RKO (cell line): Measurements from ENCODE around the gene MAD1L1.

ENCODE experiments used
- DNase-seq: peaks from one replicate; pipeline ENCODE4 v3.0.0-alpha.2; 2016; ENCODE audit warnings: low spot score

The MAD1L1 gene

GRCh38 chr7:2140216-2141020, 92.3 kb downstream of the MAD1L1 start:
- no peak for DNase-seq

GRCh38 chr7:2139004-2139699, 93.6 kb downstream of the MAD1L1 start:
- no peak for DNase-seq

- DNase-seq = no peak
Measured at GRCh38 chr7:2138146-2138765, 94.5 kb downstream of the MAD1L1 start.

GRCh38 chr7:2134740-2135139, 98.0 kb downstream of the MAD1L1 start:
- no peak for DNase-seq

- DNase-seq = no peak
Measured at GRCh38 chr7:2132243-2132642, 100.5 kb downstream of the MAD1L1 start.

- no peak for DNase-seq
Measured at GRCh38 chr7:2131800-2132199, 100.9 kb downstream of the MAD1L1 start.

- DNase-seq = no peak
Measured at GRCh38 chr7:2131341-2131740, 101.4 kb downstream of the MAD1L1 start.

- no peak for DNase-seq
Measured at GRCh38 chr7:2130096-2130375, 102.7 kb downstream of the MAD1L1 start.

GRCh38 chr7:2129323-2130095, 103.2 kb downstream of the MAD1L1 start:
- no peak for DNase-seq

GRCh38 chr7:2128601-2129322, 104.0 kb downstream of the MAD1L1 start:
- DNase-seq = no peak

GRCh38 chr7:2126621-2127020, 106.1 kb downstream of the MAD1L1 start:
- no peak for DNase-seq

GRCh38 chr7:2125931-2126330, 106.8 kb downstream of the MAD1L1 start:
- no peak for DNase-seq

- DNase-seq = no peak
Measured at GRCh38 chr7:2124604-2125345, 108.0 kb downstream of the MAD1L1 start.

- no peak for DNase-seq
Measured at GRCh38 chr7:2123916-2124315, 108.8 kb downstream of the MAD1L1 start.

- no peak for DNase-seq
Measured at GRCh38 chr7:2123360-2123759, 109.4 kb downstream of the MAD1L1 start.

- no peak for DNase-seq
Measured at GRCh38 chr7:2122651-2123050, 110.1 kb downstream of the MAD1L1 start.

GRCh38 chr7:2120841-2121830, 111.6 kb downstream of the MAD1L1 start:
- DNase-seq = no peak

GRCh38 chr7:2120251-2120660, 112.5 kb downstream of the MAD1L1 start:
- DNase-seq = no peak

GRCh38 chr7:2118630-2119190, 114.0 kb downstream of the MAD1L1 start:
- DNase-seq = no peak

GRCh38 chr7:2118056-2118455, 114.7 kb downstream of the MAD1L1 start:
- DNase-seq = no peak
